GM18858 (cell line): ENCODE results near the gene DYNC2I2.
"Not testable (repeated sequence)": the region's sequence is repeated elsewhere in the genome, so short reads cannot be mapped to it uniquely, and the experiment has no call there.

Experiments
- ATAC-seq: cut with Tn5 transposase; IDR thresholded peaks from one replicate; pipeline ENCODE4 v1.9.1; 2021; ENCODE audit not compliant: unreplicated experiment

Gene DYNC2I2

GRCh38 chr9:128619779-128620178 is 36.9 kb downstream of the DYNC2I2 start:
- ATAC-seq, result no peak

- ATAC-seq, result no peak
Measured at GRCh38 chr9:128619127-128619526, 37.5 kb downstream of the DYNC2I2 start.

- ATAC-seq, result no peak
Measured at GRCh38 chr9:128617943-128618342, 38.7 kb downstream of the DYNC2I2 start.

GRCh38 chr9:128615571-128615970 is 41.1 kb downstream of the DYNC2I2 start:
- no peak for ATAC-seq

- no peak for ATAC-seq
Measured at GRCh38 chr9:128614728-128615127, 41.9 kb downstream of the DYNC2I2 start.

- ATAC-seq, result no peak
Measured at GRCh38 chr9:128611600-128612394, 44.9 kb downstream of the DYNC2I2 start.

GRCh38 chr9:128610897-128611296 is 45.8 kb downstream of the DYNC2I2 start:
- ATAC-seq, result no peak

- ATAC-seq, result no peak
Measured at GRCh38 chr9:128607642-128608350, 48.9 kb downstream of the DYNC2I2 start.

- no peak for ATAC-seq
Measured at GRCh38 chr9:128603697-128604096, 53.0 kb downstream of the DYNC2I2 start.

GRCh38 chr9:128600099-128600498 is 56.5 kb downstream of the DYNC2I2 start:
- no peak for ATAC-seq

GRCh38 chr9:128595471-128595870 is 61.2 kb downstream of the DYNC2I2 start:
- no peak for ATAC-seq

- no peak for ATAC-seq
Measured at GRCh38 chr9:128593856-128594255, 62.8 kb downstream of the DYNC2I2 start.

- no peak for ATAC-seq
Measured at GRCh38 chr9:128593039-128593438, 63.6 kb downstream of the DYNC2I2 start.

- no peak for ATAC-seq
Measured at GRCh38 chr9:128588581-128589233, 67.9 kb downstream of the DYNC2I2 start.

GRCh38 chr9:128587453-128587852 is 69.2 kb downstream of the DYNC2I2 start:
- ATAC-seq, result no peak

- ATAC-seq, result not testable (repeated sequence)
Measured at GRCh38 chr9:128586934-128587333, 69.7 kb downstream of the DYNC2I2 start.

- not testable (repeated sequence) for ATAC-seq
Measured at GRCh38 chr9:128585155-128585554, 71.5 kb downstream of the DYNC2I2 start.
